C4-2B (cell line): Measurements from ENCODE around the gene TCF4.

Source experiments
- ZFX ChIP-seq: fragments of 450-650 bp; IDR thresholded peaks from 2 replicates; pipeline ENCODE4 v1.6.1; 2017
- TF ChIP-seq, protein P1 (sequence below): fragments of 450-650 bp; conservative IDR thresholded peaks from 2 replicates; pipeline ENCODE4 v1.5.1; 2017; ENCODE audit warnings: mild to moderate bottlenecking

DNA sequence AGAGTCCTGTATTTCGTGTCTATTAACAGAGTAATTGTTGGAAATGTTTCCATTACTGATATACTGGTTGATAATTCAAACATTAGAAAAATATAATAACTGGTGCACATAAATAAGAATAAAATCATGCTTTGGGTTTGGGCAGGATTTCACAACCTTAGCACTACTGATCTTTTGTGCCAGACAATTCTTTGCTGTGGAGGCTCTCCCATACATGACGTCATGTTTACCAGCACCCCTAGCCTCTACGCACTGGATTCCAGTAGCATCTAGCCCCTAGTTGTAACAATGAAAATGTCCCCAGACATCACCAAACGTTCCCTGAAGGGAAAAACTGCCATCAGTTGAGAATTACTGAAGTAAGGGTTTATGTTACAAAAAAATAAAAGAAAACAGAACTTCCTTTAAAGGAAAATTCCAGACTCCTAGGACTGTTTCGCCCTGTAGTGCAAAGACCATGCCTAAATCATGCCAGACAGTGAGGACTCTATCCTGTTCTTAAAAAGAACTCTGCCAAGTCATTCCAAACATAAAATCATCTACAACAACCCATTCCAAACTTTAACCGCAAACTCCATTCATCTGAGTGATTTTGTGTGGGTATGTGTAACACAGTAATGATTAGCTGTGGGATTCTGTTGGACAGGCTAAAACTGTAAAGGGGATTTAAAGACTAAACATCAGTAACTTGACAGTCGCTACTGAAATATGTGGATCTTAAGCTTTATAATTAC is 315.3 kb downstream of the TCF4 start:
- TF ChIP-seq, protein P1, sequence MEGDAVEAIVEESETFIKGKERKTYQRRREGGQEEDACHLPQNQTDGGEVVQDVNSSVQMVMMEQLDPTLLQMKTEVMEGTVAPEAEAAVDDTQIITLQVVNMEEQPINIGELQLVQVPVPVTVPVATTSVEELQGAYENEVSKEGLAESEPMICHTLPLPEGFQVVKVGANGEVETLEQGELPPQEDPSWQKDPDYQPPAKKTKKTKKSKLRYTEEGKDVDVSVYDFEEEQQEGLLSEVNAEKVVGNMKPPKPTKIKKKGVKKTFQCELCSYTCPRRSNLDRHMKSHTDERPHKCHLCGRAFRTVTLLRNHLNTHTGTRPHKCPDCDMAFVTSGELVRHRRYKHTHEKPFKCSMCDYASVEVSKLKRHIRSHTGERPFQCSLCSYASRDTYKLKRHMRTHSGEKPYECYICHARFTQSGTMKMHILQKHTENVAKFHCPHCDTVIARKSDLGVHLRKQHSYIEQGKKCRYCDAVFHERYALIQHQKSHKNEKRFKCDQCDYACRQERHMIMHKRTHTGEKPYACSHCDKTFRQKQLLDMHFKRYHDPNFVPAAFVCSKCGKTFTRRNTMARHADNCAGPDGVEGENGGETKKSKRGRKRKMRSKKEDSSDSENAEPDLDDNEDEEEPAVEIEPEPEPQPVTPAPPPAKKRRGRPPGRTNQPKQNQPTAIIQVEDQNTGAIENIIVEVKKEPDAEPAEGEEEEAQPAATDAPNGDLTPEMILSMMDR = no peak
- no peak for TF ChIP-seq ZFX
